ENCODE measurements around the gene COBL. TPM values are rescaled to one million over a fixed set of nuclear protein-coding genes. Genes with fewer than 3 reads are reported as not detected.

The COBL gene
- total and polyA plus RNA-seq, 12 donors = 0.09 to 1.4 (median 0.53) TPM

GRCh38 chr7:51273360-51273759 lies 43.2 kb downstream of the COBL start:
- no peaks in the 10 kb centered on the region for H3K27me3 ChIP-seq
- 77 to 93% (median 83%) methylated on average over 1 of the region's 1 CpG for WGBS, 4 donors
- H3K27ac ChIP-seq = no peak overlapping the region
- H3K4me1 ChIP-seq (replicated peaks in 1 of 2) = no peaks in the 10 kb centered on the region
- no peak for DNase-seq
- H3K4me3 ChIP-seq = no peak overlapping the region
- H3K9me3 ChIP-seq (replicated peaks in 1 of 3) = no peaks in the 10 kb centered on the region
- no peaks in the 10 kb centered on the region for H3K36me3 ChIP-seq (replicated peaks in 1 of 2)
- intact Hi-C loops (cut with DNase I) = no loop called here
- no peak for TF ChIP-seq POLR2A (IDR thresholded peaks at IDR 0.05)
- TF ChIP-seq CTCF (IDR thresholded peaks at IDR 0.05) = no peak

GRCh38 chr7:51270965-51271364 lies 45.6 kb downstream of the COBL start:
- Histone ChIP-seq H3K27ac (no peak overlapping the region), H3K27me3 (no peaks in the 10 kb centered on the region), H3K9me3 (replicated peaks in 1 of 3) (no peaks in the 10 kb centered on the region), H3K4me1 (replicated peaks in 1 of 2) (no peaks in the 10 kb centered on the region), H3K36me3 (replicated peaks in 1 of 2) (no peaks in the 10 kb centered on the region), H3K4me3 (no peak overlapping the region)
- DNase-seq = no peak
- intact Hi-C loops (cut with DNase I) = no loop called here
- TF ChIP-seq CTCF (IDR thresholded peaks at IDR 0.05) (no peak), POLR2A (IDR thresholded peaks at IDR 0.05) (no peak)
- 90 to 93% (median 92%) methylated on average over 2 to 5 of the region's 5 CpGs for WGBS, 4 donors

DNA sequence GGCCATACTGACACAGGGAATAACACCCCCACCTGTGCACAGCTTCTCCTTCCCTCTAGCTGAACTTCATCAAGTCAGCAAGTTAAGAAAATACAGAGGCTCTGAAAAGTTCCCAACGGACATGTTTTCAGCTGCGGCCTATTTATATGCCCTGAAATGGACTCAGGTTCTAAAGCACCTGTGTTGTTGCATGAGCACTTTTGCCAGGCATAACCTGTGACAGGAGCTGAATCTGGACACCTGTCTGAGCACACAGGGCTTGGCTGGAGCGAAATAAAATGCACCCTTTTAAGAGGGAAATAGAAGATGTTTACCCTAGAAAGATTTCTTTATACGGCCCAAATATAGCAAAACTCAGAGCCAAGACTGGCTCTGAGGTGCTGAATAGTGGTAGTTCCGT lies 46.7 kb downstream of the COBL start:
- TF ChIP-seq CTCF (IDR thresholded peaks at IDR 0.05) (no peak), POLR2A (IDR thresholded peaks at IDR 0.05) (no peak)
- no peak overlapping the region for H3K4me3 ChIP-seq
- H3K4me1 ChIP-seq (replicated peaks in 1 of 2) = no peaks in the 10 kb centered on the region
- 70 to 76% (median 74%) methylated on average over 5 of the region's 5 CpGs for WGBS, 4 donors
- H3K9me3 ChIP-seq (replicated peaks in 1 of 3) = no peaks in the 10 kb centered on the region
- intact Hi-C loops (cut with DNase I) = no loop called here
- H3K27ac ChIP-seq = no peak overlapping the region
- no peaks in the 10 kb centered on the region for H3K36me3 ChIP-seq (replicated peaks in 1 of 2)
- DNase-seq = no peak
- H3K27me3 ChIP-seq = no peaks in the 10 kb centered on the region

DNA sequence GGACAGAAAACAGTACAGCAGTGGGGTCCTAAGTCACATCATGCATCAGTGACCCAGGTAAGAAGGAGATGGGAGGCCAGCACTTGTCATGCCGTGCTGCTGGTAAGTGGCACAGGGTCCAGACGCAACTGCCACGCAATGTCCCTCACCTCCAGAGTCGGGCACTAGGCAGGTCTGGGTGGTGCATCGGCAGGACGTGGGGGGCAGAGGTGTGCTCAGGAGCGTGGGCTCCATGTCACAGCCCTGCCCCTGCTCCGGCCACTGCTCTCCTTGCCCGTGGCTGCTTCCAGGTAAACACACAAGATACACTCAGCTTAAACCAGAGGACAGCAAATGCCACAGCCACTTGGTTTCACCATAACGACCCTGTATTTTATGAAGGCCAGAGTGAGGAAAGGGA lies 47.3 kb downstream of the COBL start:
- Histone ChIP-seq H3K9me3 (replicated peaks in 1 of 3) (no peaks in the 10 kb centered on the region), H3K4me1 (replicated peaks in 1 of 2) (no peaks in the 10 kb centered on the region), H3K36me3 (replicated peaks in 1 of 2) (no peaks in the 10 kb centered on the region), H3K27ac (no peak overlapping the region), H3K4me3 (no peak overlapping the region), H3K27me3 (no peaks in the 10 kb centered on the region)
- TF ChIP-seq CTCF (IDR thresholded peaks at IDR 0.05) (no peak), POLR2A (IDR thresholded peaks at IDR 0.05) (no peak)
- 78 to 84% (median 82%) methylated on average over 9 to 10 of the region's 10 CpGs for WGBS, 4 donors
- intact Hi-C loops (cut with DNase I) = no loop called here
- no peak for DNase-seq

Measured in adrenal gland (tissue), 12 donors.